Hippocampal formation (tissue), 2 donors: Measurements from ENCODE around the gene VWC2.

Experiments used
- DNase-seq, 2 donors: peaks; one replicate each; lab custom pipeline; 2025; lab: John Stamatoyannopoulos, UW

Gene VWC2

DNA sequence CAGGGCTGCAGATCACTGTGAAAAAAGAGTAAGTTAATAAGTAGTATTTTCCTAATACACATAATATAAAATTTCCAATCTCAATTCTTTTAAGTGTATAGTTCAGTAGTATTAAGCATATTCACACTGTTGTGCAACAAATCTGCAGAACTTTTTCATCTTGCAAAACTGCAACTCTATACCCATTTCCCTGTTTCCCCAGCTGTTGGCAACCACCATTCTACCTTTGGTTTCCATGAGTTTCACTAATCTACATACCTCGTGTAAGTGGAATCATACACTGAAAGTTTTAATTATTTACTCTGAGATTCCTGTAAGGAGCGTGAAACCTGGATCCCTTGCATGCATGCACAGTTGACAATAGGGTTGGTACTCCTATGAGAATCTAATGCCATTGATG, 164.2 kb downstream of the VWC2 start:
- DNase-seq: no peak
